Ishikawa (cell line): ENCODE measurements around the gene FAM83G.

Experiments
- CEBPB ChIP-seq: IDR thresholded peaks from 2 replicates; pipeline ENCODE4 v1.6.1; 2012
- CREB1 ChIP-seq: IDR thresholded peaks from 2 replicates; pipeline ENCODE4 v1.6.1; 2012; ENCODE audit warnings: low read depth
- EGR1 ChIP-seq: IDR thresholded peaks from 2 replicates; pipeline ENCODE4 v1.6.1; 2012
- EP300 ChIP-seq: IDR thresholded peaks from 2 replicates; pipeline ENCODE4 v1.6.1; 2012; ENCODE audit warnings: borderline replicate concordance
- FOXM1 ChIP-seq: IDR thresholded peaks from 2 replicates; pipeline ENCODE4 v1.6.1; 2012; ENCODE audit warnings: low read depth, borderline replicate concordance
- MAX ChIP-seq: IDR thresholded peaks from 2 replicates; pipeline ENCODE4 v1.6.1; 2012
- NFIC ChIP-seq: IDR thresholded peaks from 2 replicates; pipeline ENCODE4 v1.6.1; 2012
- RAD21 ChIP-seq: IDR thresholded peaks from 2 replicates; pipeline ENCODE4 v1.6.1; 2012; ENCODE audit warnings: low read depth
- REST ChIP-seq: IDR thresholded peaks from 2 replicates; pipeline ENCODE4 v1.6.1; 2012; ENCODE audit warnings: low read depth, mild to moderate bottlenecking
- TAF1 ChIP-seq: IDR thresholded peaks from 2 replicates; pipeline ENCODE4 v1.6.1; 2012; ENCODE audit warnings: low read depth, mild to moderate bottlenecking
- TEAD4 ChIP-seq: IDR thresholded peaks from 2 replicates; pipeline ENCODE4 v1.6.1; 2012
- YY1 ChIP-seq: IDR thresholded peaks from 2 replicates; pipeline ENCODE4 v1.6.1; 2012; ENCODE audit warnings: low read depth
- ZBTB7A ChIP-seq: IDR thresholded peaks from 2 replicates; pipeline ENCODE4 v1.6.1; 2012; ENCODE audit warnings: low read depth
- TF ChIP-seq, protein P1 (sequence below): IDR thresholded peaks from 2 replicates; pipeline ENCODE4 v1.6.1; 2012

GRCh38 chr17:18987230-18987610 lies 17.3 kb downstream of the FAM83G start:
- TF ChIP-seq MAX (no peak), EP300 (no peak), REST (no peak), TAF1 (no peak), YY1 (no peak), FOXM1 (no peak), RAD21 (no peak), NFIC (no peak), TEAD4 (no peak), ZBTB7A (no peak), EGR1 (no peak), CEBPB (no peak), CREB1 (no peak)
- TF ChIP-seq, protein P1, sequence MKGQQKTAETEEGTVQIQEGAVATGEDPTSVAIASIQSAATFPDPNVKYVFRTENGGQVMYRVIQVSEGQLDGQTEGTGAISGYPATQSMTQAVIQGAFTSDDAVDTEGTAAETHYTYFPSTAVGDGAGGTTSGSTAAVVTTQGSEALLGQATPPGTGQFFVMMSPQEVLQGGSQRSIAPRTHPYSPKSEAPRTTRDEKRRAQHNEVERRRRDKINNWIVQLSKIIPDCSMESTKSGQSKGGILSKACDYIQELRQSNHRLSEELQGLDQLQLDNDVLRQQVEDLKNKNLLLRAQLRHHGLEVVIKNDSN: no peak
